COLO668 (cell line): ENCODE measurements around the gene FRAT2.

Experiments used
- DNase-seq: peaks from one replicate; lab custom pipeline; 2025; ENCODE audit not compliant: unreplicated experiment; lab: John Stamatoyannopoulos, UW

The FRAT2 gene, protein sequence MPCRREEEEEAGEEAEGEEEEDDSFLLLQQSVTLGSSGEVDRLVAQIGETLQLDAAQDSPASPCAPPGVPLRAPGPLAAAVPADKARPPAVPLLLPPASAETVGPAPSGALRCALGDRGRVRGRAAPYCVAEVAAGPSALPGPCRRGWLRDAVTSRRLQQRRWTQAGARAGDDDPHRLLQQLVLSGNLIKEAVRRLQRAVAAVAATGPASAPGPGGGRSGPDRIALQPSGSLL

DNA sequence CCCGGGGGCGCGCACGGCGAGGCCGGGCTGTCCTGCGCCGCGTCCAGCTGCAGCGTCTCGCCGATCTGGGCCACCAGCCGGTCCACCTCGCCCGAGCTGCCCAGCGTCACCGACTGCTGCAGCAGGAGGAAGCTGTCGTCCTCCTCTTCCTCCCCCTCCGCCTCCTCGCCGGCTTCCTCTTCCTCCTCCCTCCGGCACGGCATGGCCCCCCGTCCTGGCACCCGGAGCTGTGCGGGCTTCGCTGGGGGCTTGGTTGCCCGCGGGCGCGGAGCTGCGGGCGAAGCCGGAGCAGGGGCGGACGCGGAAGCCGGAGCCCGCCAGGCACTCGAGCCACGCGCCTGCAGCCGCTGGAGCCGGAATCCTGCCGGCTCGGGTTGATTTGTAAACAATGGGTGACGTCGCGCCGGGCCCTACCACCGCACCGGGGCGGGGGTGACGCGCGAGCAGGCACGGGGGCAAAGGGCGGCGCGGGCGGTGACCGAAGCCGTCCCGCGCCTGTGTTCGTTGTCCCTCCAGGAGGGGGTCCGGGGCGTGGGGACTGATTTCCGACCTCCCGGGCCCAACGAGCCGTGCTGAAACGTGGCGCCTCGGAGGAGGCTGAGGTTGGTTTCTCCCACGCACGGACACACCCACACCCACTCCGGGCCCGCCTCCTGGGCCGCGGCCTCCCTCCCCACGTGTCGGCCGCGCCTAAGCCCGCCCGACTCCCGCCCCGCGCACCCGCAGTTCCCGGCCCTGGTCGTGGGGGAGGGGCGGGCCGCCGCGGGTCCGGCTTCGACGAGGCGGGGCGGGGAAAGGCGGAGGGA is at the start of gene FRAT2:
TSS of gene FRAT2 (minus strand) at position 360 of the 806 bp plus-strand sequence. CDS start at position 203, 157 bp downstream.
- DNase-seq, result peak; percentile 87

DNA sequence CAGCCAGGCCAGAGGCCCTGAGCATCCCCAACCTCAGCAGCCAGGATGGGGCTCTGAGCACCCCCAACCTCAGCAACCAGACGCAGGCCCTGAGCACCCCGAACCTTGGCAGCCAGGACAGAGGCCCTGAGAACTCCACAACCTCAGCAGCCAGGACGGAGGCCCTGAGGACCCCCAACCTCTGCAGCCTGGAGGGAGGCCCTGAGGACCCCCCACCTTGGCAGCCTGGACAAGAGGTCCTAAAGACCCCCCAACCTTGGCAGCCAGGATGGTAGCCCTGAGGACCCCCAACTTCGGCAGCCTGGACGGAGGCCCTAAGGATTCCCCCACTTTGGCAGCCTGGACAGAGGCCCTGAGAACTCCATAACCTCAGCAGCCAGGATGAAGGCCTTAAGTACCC is 49.6 kb upstream of the FRAT2 start:
- no peak for DNase-seq

DNA sequence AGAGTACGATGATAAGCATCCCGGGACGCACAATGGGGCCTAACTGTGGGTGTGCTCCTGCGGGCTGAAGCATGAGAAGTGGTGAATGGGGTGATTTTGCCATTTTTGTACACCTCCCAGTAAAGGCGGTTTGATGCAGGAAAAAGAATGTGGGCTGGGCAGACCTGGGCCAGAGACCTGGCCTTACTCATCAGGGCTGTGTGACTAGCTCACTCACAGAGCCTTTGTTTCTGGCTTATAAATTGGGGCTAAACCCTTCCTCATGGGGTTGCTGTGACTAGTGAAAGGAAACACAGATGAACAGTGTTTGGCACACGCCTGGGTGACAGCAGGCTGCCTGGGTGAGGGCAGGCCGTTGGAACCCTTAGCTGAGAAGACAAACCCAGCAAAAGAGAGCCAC is 48.6 kb upstream of the FRAT2 start:
- DNase-seq, result no peak

DNA sequence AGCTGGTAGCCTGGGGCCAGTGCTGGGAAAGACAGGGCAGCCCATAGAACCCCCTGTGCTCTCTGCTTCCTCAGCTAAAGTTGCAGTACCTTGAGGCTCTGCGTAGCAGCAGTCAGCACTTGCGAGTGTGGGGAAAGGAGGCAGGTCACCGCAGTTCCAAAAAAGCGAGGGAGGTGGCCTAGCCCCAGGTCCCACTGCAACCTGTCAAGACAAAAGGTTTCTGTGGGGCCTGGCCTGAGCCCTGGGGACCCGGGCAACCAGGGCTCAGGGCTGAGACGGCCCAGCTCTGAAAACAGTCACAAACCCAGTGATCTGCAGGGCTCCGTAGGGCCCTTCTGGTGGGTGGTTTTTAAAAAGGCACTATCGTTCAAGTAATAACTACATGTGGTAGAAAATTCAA is 47.1 kb upstream of the FRAT2 start:
- DNase-seq, result no peak

DNA sequence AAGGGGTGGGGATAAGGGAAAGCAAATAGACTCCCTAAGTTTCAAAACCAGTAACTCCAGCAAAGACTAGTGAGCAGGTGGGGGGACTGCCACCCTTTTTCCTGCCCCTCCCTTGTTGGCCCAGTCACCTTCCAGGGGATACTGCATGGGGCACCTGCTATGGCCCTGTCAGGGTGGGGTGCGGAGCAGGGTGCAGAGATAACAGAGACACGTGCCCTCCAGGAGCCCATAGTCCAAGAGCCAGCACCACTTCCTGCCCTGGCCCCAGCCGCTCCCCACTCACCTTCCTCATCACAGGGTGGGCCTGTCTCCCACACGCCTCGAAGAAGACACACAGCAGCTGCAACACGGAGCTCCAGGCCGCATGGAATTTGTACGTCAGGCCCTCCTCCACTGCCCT is 46.0 kb upstream of the FRAT2 start:
- no peak for DNase-seq

DNA sequence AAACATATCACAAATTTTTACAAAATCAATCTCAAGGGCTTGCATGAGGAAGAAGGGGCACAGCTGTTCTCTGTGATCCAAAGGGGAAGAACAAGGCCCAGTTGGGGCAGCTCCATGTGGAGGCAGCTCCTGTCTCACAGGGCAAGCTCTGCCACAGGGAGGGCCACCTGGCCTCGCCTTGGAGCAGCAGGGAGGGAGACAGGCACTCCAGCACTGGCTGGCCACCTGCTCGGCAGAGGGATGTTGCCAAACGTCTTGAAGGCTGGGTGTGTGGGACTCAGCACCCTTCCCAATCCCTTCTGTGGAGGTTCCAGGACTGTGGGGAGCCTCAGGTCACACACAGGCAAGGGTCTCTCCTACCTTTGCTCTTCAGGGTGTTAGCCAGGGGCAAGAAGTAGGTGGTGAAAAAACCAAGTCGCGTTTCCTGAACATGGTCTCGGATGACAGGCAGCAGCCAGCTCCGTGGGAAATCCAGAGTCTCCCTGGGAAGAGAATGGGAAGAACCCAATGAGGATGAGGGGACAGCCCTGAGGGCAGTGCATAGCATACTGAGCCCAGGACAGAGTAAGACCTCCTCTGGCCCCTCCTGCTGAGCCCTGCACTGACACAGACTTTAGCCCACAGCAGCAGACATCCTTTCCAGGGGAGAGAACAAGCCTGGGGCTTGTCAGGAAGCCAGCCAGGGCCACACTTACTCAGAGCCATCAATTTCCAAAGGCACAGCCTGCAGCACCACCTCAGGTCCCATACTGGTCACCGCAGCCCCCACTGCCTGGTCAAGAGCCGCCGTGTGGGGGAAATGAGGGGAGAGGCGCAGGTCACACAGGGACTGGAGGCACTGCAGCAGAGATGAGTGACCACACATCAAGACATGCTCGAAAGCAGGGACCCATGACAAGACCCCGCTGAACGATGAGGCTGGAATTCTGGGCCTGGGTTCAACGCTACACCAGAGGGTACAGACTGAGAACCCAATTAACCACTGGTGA is 44.7 kb upstream of the FRAT2 start:
- no peak for DNase-seq

DNA sequence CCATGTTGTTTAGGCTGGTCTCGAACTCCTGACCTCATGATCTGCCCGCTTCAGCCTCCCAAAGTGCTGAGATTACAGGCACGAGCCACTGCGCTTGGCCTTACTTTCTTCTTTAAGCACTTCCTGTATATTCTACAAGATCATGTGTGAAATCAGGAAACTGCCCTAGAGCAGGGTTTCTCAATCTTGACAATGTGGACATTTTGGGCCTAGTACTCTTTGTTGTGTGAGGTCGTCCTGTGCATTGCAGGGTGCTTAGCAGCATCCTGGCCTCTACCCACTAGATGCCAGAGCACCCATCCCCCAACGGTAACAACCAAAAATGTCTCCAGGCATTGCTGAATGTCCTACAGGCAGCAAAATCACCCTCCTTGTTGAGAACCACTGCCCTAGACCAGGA is 41.9 kb upstream of the FRAT2 start:
- no peak for DNase-seq

DNA sequence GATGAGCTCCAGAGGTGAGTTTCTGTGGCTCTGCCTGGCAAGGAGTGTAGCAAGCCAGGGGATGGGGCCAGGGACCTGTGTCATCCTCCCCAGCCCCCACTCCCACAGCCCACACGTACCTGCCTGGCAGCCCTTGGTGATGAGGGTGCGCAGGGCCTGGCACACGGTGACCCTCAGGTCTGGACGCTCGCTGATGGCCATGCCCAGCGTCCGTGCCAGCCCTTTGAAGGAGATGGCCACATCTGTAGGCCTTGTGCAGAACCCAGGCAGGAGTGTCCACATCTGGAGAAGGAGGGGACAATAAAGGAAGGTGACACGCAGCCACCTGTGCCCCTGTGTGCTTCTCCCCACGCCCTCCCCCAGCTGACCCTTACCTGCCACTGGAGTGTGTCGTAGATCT is 38.9 kb upstream of the FRAT2 start:
- no peak for DNase-seq

DNA sequence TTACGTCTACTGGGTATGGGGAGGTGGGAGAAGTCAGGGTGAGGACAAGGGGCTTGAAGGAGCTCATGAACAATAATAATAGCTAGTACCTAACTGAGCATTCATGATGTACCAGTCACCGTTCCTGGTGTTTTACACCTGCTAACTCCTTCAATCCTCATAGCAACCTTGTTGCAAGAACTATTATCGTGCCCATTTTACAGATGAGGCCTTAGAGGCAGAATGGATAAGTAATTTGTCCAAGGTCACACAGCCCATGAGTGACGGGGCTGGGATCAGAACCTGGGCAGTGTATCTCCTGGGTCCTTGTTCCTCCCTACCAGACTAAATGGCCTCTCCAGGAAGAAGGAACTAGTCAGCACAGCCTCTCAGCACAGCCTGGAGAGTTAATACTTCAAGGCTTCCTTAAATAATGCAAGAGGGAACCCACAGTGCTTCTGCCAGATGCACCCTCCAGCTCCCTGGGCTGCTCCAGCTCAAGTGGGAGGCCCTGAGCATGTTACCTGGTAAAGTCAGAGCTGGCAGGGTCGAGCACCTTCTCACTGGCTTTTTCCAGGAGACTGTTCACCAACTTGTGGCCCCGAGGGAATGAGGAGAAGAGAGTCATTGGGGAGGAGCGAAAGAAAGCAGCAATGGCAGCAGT is 37.8 kb upstream of the FRAT2 start:
- DNase-seq, result no peak

DNA sequence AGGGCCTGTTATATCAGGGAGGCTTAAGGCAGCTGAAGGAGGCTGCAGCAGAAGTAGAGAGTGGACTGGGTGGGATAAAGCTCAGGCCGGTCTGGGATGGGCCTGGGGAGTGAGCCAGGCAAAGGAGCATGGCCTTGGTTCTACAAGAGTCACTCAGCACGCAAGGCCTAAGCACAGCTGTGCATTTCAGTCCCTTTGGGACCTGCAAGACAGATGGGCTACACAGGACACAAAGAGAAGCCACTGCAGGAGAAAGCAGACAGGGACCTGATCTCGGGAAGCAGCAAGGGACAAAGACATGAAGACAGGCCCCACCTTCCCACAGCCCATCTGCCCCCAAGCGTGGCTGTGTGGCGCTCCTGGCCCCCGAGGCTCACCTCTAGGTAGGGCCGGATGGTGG is 37.2 kb upstream of the FRAT2 start:
- no peak for DNase-seq

DNA sequence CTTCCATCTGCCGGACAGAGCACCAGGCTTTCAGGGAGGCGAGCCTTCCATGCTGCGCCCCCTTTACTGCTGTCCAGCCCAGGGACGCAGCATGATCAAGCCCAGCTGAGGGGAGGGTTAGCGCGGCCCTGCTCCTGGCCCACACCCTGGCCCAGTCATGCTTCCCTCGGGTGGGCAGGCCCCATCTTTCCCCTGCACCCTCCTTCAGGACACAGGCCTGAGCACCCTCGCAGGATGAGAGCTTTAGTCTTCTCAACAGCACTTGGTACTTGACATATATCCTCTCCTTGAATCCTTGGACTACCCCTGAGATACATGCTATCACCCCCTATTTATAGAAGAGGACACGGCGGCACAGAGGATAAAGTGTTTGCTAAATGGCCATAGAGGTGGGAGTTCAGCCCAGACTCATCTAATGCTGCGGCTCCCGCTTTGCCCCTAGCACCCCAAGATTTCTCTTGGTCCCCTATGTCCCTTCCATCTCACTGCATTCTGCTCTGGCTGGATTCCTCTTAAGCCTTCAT is 32.7 kb upstream of the FRAT2 start:
- no peak for DNase-seq

DNA sequence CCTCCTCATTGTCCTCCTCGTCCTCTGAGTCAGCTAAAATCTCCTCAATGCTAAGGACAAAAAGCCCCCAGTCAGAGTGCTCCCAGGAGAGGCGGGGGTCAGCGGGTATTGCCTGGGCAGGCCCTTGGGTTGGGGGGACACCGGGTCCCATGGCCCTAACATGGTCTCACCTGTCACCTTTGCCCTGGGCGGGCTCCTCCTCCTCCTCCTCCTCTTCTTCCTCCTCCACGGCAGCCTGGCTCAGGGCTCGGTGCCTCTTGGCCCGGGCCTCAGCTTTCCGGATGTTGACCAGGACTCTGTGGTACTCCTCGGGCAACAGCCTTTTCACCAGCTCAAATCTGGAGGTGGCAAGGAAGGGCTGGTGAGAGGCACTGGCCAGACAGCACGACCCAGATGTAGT is 32.0 kb upstream of the FRAT2 start:
- no peak for DNase-seq

DNA sequence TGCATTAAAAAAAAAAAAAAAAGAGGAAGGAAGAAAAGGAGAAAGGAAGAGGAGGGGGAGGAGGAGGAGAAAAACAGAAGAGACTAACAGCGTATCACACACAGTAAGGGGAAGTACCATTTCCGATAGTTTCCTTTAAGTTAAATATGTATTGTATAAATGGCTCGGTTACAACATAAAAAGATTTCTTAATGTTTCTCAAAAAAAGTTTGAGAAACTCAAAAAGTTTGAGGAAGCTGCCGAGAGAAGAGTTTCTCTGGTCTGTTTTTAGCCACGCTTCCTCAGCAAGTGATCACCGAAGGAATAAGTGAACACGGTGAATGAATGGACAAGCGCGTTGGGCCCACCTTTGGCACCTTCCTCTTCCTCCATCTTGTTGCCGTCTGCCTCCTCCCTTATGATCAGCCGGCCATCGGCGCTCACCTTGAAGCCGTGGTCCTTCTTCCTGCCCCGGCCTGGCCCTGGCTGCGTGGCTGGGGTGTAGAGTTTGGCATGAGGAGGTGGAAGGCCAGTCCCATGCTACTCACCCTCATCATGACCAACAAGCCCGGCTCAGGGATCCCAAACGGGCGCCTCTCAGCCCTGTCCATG is 31.3 kb upstream of the FRAT2 start:
- DNase-seq, result no peak

DNA sequence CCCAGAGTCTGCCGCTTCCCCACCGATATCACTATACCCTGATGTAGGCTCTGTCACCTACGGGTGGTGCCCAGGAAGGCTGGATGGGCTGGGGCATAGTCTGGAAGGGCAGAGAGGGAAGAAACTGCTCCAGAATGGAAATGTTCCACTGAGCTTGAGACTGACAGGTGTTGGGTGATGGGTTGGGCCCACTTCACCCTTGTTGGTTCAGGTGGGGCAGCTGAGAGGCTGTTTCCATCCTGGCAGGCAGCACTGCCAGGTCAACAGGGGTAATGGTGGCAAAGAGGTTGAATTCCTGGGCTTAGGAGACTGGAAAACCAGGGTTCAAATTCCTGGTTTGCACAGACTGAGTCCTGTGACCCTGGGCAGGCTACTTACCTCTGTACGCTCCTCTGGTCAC is 28.5 kb upstream of the FRAT2 start:
- no peak for DNase-seq

DNA sequence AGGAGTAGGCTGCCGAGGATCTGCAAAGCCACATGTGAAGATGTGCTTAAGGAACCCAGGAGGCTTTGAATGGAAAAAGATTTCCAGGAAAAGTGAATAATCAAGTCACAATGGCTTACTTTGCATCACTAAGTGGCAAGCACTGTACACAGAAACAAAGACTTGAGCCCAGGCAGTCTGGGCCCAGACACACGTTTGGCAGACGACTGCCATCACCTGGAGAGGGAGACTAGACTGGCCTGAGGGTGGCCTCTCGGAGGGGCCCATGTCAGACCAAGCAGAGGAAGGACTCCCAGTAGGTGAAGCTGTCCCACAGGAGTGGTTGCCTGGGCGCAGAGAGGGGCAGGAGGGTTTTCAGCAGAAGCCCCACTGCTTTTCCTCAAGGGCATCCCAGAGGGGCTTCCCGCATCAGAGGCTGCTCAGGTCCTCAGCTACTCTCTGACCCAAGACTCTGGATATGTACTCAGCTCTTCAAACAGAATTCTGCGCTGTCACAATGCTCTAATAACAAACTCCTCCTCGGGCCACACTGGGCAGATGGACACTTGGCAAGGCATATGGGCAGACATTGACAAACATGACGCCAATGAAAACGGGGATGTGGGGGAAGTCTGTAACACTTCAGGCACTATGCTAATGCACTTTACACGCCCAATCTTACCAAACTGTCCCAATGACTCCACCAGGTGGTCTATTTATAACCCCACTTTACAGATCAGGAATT is 27.9 kb upstream of the FRAT2 start:
- no peak for DNase-seq

DNA sequence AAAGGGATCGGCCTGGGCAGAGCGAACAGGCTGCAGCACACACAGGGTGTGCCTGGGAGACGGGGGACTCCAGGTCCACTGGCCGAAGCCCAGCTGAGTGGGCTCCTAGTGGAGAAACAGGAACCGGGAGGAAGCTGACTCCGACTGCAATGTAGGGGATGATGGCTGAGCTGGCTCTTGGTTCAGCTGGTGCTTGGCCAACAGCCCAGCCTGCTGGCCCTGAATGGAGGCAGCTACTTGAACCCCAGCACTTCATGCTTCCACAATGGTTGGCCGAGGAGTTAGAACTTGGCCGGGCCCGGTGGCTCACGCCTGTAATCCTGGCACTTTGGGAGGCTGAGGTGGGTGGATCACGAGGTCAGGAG is 27.0 kb upstream of the FRAT2 start:
- no peak for DNase-seq

DNA sequence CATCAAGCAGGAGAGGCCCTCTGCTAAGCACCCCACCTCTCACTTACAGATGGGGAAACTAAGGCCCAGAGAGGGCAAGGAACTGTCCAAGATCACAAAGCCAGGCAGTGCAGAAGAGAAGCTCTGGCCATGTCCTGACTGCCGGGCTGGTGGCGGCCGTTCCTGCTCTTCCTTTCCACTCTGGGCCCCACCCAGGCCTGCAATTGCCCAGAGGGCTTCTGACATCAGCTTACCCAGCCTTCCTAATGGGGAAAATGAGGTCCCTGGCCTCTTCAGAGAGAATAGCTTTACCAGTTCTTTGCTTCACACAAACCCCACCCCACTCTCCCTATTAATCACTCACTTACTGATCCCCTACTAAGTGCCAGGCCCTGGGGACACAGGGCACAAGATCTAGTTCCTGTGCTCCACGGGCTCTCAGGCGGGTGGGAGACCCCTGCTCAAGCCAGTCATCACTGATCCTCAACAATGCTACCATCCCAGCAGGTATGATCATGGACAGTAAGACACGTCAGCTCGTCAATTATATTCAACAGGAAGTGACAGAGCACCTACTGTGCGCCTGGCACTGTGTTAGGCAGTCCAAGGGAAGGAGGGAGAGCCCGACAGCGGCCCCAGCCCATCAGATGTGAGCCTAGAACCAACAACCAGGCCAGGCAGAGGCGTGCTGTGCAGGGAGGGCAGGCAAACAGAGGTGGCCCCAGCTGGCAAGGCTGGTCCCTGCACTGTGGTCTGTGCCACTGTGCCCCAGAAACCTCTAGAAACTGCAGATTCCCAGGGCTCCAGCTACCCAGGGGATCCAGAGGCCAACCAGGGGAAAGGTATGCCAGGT is 26.4 kb upstream of the FRAT2 start:
- no peak for DNase-seq

DNA sequence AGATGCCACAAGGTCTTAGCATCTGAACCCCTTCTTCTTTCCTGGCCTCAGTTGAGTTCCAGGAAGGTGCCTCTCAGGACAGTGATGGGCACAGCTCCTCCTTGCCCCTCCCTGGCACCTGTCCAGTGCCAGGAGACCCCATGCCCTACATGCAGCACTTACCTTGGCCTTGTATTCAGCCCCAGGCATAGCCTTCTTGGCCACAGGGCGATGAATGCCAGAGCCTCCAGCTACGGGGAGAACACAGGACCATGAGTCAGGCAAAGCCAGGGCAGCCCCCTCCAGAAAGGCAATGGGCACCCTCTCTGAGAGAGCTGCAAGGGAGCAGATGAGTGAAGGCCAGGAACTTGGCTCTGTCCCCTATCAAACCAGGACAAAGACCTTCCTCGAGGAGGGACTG is 24.3 kb upstream of the FRAT2 start:
- DNase-seq, result no peak

DNA sequence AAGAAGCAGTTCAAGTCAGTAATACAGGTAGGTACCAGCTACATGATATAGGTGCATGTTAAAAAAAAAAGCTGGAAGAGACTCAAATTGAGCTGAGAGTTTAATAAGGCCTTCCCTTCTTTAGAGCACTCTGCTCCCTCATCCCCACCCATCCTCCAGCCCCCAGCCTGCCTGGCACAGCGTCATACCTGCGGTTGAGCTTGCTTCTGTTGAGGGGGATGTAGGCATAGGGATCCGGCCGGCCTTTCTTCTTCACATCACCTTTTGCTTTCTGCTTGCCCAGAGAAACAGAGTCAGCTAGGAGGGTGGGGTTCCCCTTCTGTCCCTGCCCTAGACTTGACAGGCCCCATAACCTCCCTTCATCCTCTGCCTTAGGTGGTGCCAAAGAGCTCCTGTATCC is 23.8 kb upstream of the FRAT2 start:
- DNase-seq, result no peak
